ENCODE data around the gene COX4I2.

DNA sequence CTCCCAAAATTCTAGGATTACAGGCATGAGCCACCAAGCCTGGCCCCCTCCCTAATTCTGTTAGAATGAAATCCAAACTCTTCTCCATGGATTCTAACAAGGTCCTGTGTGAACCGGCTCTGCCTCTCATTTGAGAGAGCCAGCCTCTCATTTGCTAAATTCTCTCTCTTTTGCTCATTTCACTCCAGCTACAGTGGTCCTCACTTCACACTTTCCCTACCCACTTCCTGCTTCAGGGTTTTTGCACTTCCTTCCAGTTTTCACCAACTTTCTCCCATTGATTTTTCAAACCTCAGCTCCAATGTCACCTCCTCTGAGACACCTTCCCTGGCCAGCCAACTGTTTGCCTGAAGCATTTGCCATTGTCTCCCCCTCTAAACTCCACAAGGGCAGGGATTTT is 5.1 kb downstream of the COX4I2 start:
- TF ChIP-seq, protein P1, sequence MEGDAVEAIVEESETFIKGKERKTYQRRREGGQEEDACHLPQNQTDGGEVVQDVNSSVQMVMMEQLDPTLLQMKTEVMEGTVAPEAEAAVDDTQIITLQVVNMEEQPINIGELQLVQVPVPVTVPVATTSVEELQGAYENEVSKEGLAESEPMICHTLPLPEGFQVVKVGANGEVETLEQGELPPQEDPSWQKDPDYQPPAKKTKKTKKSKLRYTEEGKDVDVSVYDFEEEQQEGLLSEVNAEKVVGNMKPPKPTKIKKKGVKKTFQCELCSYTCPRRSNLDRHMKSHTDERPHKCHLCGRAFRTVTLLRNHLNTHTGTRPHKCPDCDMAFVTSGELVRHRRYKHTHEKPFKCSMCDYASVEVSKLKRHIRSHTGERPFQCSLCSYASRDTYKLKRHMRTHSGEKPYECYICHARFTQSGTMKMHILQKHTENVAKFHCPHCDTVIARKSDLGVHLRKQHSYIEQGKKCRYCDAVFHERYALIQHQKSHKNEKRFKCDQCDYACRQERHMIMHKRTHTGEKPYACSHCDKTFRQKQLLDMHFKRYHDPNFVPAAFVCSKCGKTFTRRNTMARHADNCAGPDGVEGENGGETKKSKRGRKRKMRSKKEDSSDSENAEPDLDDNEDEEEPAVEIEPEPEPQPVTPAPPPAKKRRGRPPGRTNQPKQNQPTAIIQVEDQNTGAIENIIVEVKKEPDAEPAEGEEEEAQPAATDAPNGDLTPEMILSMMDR (IDR thresholded peaks at IDR 0.05; ENCODE audit: borderline replicate concordance, extremely low read depth, low read length, poor library complexity, severe bottlenecking), result no peak
- TF ChIP-seq EZH2 (IDR thresholded peaks at IDR 0.05; ENCODE audit: borderline replicate concordance, low read depth, low read length, severe bottlenecking), result no peak

Data from DND-41 (cell line).